Liver (tissue), 9 donors: ENCODE data around the gene USP33. TPM values are rescaled to one million over a fixed set of nuclear protein-coding genes. Genes with fewer than 3 reads are reported as not detected.
A peak's percentile ranks its signal among the peaks of the same experiment; 100 is the strongest.

Experiments
- DNase-seq: peaks from one replicate; pipeline ENCODE4 v3.0.0-alpha.2; 2017; ENCODE audit warnings: low spot score
- H3K27ac ChIP-seq, 2 donors: one replicate each; pipeline ENCODE4 v1.7.0; 2013; ENCODE audit warnings: inconsistent platforms in 2 of 2, low read length in 2 of 2, control low read depth in 1 of 2, low read depth in 1 of 2, mild to moderate bottlenecking in 1 of 2
- H3K27me3 ChIP-seq, 4 donors: one replicate each; pipeline versions ENCODE4 v1.6.1 to v1.7.0; 2013; ENCODE audit warnings: low read length in 3 of 4, inconsistent platforms in 1 of 4, mild to moderate bottlenecking in 1 of 4, moderate library complexity in 1 of 4; ENCODE audit not compliant: control insufficient read depth in 4 of 4, insufficient read depth in 4 of 4
- H3K36me3 ChIP-seq, 4 donors: one replicate each; pipeline versions ENCODE4 v1.6.1 to v1.7.0; 2013; ENCODE audit warnings: low read length in 3 of 4, mild to moderate bottlenecking in 3 of 4, low read depth in 1 of 4, moderate library complexity in 1 of 4; ENCODE audit not compliant: control insufficient read depth in 4 of 4, insufficient read depth in 3 of 4
- H3K4me1 ChIP-seq, 4 donors: one replicate each; pipeline versions ENCODE4 v1.6.1 to v1.7.0; 2013; ENCODE audit warnings: low read length in 3 of 4, mild to moderate bottlenecking in 3 of 4, moderate library complexity in 1 of 4; ENCODE audit not compliant: control insufficient read depth in 4 of 4, insufficient read depth in 4 of 4
- H3K4me3 ChIP-seq, 3 donors: one replicate each; pipeline versions ENCODE4 v1.6.1 to v1.7.0; 2013; ENCODE audit warnings: low read length in 3 of 3, control low read depth in 1 of 3, low read depth in 1 of 3, mild to moderate bottlenecking in 1 of 3
- H3K9ac ChIP-seq, 2 donors: one replicate each; pipeline ENCODE4 v1.7.0; 2013; ENCODE audit warnings: low read length in 2 of 2, mild to moderate bottlenecking in 2 of 2, moderate library complexity in 2 of 2, control low read depth in 1 of 2, low read depth in 1 of 2
- H3K9me3 ChIP-seq, 4 donors: one replicate each; pipeline versions ENCODE4 v1.6.1 to v1.7.0; 2013; ENCODE audit warnings: low read length in 3 of 4; ENCODE audit not compliant: control insufficient read depth in 4 of 4
- ATF3 ChIP-seq: IDR thresholded peaks from 2 replicates; pipeline ENCODE4 v1.6.1; 2016; ENCODE audit warnings: antibody characterized with exemption
- EGR1 ChIP-seq, 2 donors: IDR thresholded peaks; 2 replicates each; pipeline ENCODE4 v1.6.1; 2016 to 2018; ENCODE audit warnings: antibody characterized with exemption in 2 of 2, low read depth in 2 of 2
- FOXA1 ChIP-seq: IDR thresholded peaks from 2 replicates; pipeline ENCODE4 v1.6.1; 2016; ENCODE audit warnings: antibody characterized with exemption
- FOXA2 ChIP-seq: IDR thresholded peaks from 2 replicates; pipeline ENCODE4 v1.6.1; 2016; ENCODE audit warnings: antibody characterized with exemption
- GABPA ChIP-seq, 2 donors: IDR thresholded peaks in 1 of 2; conservative IDR thresholded peaks in 1 of 2; 2 replicates each; pipeline ENCODE4 v1.6.1; 2016; ENCODE audit warnings: antibody characterized with exemption in 2 of 2, mild to moderate bottlenecking in 1 of 2, moderate library complexity in 1 of 2
- HNF4A ChIP-seq, 2 donors: conservative IDR thresholded peaks; 2 replicates each; pipeline ENCODE4 v1.6.1; 2016; ENCODE audit warnings: antibody characterized with exemption in 2 of 2, mild to moderate bottlenecking in 2 of 2
- NR2F2 ChIP-seq: IDR thresholded peaks from 2 replicates; pipeline ENCODE4 v1.6.1; 2016; ENCODE audit warnings: antibody characterized with exemption
- REST ChIP-seq: IDR thresholded peaks from 2 replicates; pipeline ENCODE4 v1.6.1; 2016; ENCODE audit warnings: antibody characterized with exemption, mild to moderate bottlenecking
- RXRA ChIP-seq, 2 donors: IDR thresholded peaks; 2 replicates each; pipeline ENCODE4 v1.6.1; 2017 to 2018; ENCODE audit warnings: antibody characterized with exemption in 2 of 2, mild to moderate bottlenecking in 1 of 2
- SP1 ChIP-seq: IDR thresholded peaks from 2 replicates; pipeline ENCODE4 v1.6.1; 2018; ENCODE audit warnings: antibody characterized with exemption, mild to moderate bottlenecking
- TAF1 ChIP-seq: conservative IDR thresholded peaks from 2 replicates; pipeline ENCODE4 v1.6.1; 2016; ENCODE audit warnings: antibody characterized with exemption, mild to moderate bottlenecking
- YY1 ChIP-seq: IDR thresholded peaks from 2 replicates; pipeline ENCODE4 v1.6.1; 2016; ENCODE audit warnings: antibody characterized with exemption, mild to moderate bottlenecking
- WGBS: extraction: QIAGEN DNeasy Blood & Tissue Kit; methylation state at CpG from one replicate; pipeline ENCODE4 v1.1.7; 2013; 5-methylcytosine and 5-hydroxymethylcytosine counted together
- polyA plus RNA-seq, 2 donors: library from polyadenylated mRNA; stranded (reverse) in 1 of 2; unstranded in 1 of 2; fragments of 200-250 nt in 1 of 2; fragments of >200 nt in 1 of 2; fragmentation: Nextera tagmentation in 1 of 2; extraction: Ambion mirVana in 1 of 2; gene quantifications; one replicate each; pipeline versions ENCODE4 v1.2.1 to v1.2.3, GENCODE V29; 2013 to 2015
- total RNA-seq, 2 donors: library from RNA; depleted of rRNA; stranded (reverse); fragments of >200 nt; gene quantifications; one replicate each; pipeline ENCODE4 v1.2.3, GENCODE V29; 2014
- TF ChIP-seq, protein P1 (sequence below): fragments of 150-350 bp; IDR thresholded peaks from 2 replicates; pipeline ENCODE4 v1.5.1; 2017; ENCODE audit warnings: improper control_type of control experiment, low read depth, low read length; ENCODE audit not compliant: missing input control
- TF ChIP-seq, protein P2 (sequence below): IDR thresholded peaks from 2 replicates; pipeline ENCODE4 v1.6.1; 2016; ENCODE audit warnings: antibody characterized with exemption
- donor health status: healthy.
- donor health status: healthy.
- donor health status: healthy.
- donor health status: healthy.
- donor health status: healthy.

Gene USP33
- total and polyA plus RNA-seq, 4 donors: 9.2 to 50.5 (median 28.3) TPM

DNA sequence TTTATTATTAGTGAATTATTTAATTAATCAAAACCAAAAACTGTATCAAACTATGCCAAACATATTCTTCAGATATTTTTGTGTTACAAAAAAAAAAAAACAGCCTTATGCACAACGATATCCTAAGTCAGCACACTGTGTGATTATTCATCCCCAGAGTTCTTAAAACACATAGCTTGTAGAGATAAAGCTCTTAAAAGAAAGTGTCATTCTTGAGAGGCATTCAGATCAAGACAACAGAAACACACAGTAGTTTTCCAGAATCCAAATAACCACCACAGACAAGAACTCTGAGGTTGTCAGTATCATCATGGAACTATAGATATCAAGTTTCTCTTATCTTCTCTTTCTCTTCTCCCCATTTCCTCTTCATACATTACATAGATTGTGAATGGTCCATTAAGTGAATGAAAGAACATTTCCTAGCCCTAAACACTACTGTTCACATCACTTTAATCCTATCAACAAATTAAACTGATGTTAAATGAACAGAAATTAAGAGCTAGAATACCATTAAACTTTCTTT lies 90.7 kb downstream of the USP33 start:
- 65% methylated on average over 1 of the region's 1 CpG for WGBS
- no peak for DNase-seq

GRCh38 chr1:77664939-77665516 lies 94.6 kb downstream of the USP33 start:
- Histone ChIP-seq H3K4me3 (no peak overlapping the region), H3K9me3 (no peaks in the 10 kb centered on the region), H3K27ac (peak overlapping the region in 1 of 2 donors; percentile 35), H3K9ac (no peak overlapping the region), H3K36me3 (no peaks in the 10 kb centered on the region), H3K27me3 (no peaks in the 10 kb centered on the region), H3K4me1 (peaks cover 5 to 8% (median 6%) of the 10 kb centered on the region in 4 donors)
- TF ChIP-seq TAF1: no peak
- no peak for TF ChIP-seq EGR1 (IDR thresholded peaks at IDR 0.05; ENCODE audit: low read depth in 2 of 2)
- TF ChIP-seq HNF4A (conservative IDR thresholded peaks at IDR 0.05): peak in 1 of 2 donors; percentile 18
- TF ChIP-seq FOXA2: no peak
- TF ChIP-seq GABPA (IDR thresholded peaks at IDR 0.05 in 1 of 2, conservative IDR thresholded peaks at IDR 0.05 in 1 of 2): no peak
- peak; percentile 90 for TF ChIP-seq YY1
- TF ChIP-seq FOXA1: no peak
- WGBS: 52% methylated on average over 3 of the region's 3 CpGs
- no peak for DNase-seq

More for the DNA sequence above, 90.7 kb downstream of the USP33 start:
- Histone ChIP-seq H3K4me3 (no peak overlapping the region), H3K27me3 (no peaks in the 10 kb centered on the region), H3K9ac (no peak overlapping the region), H3K9me3 (no peaks in the 10 kb centered on the region), H3K36me3 (no peaks in the 10 kb centered on the region), H3K27ac (no peak overlapping the region), H3K4me1 (peaks cover 5 to 19% (median 14%) of the 10 kb centered on the region in 4 donors)
- TF ChIP-seq EGR1 (IDR thresholded peaks at IDR 0.05; ENCODE audit: low read depth in 2 of 2): no peak
- no peak for TF ChIP-seq NR2F2
- no peak for TF ChIP-seq ATF3
- TF ChIP-seq, protein P1, sequence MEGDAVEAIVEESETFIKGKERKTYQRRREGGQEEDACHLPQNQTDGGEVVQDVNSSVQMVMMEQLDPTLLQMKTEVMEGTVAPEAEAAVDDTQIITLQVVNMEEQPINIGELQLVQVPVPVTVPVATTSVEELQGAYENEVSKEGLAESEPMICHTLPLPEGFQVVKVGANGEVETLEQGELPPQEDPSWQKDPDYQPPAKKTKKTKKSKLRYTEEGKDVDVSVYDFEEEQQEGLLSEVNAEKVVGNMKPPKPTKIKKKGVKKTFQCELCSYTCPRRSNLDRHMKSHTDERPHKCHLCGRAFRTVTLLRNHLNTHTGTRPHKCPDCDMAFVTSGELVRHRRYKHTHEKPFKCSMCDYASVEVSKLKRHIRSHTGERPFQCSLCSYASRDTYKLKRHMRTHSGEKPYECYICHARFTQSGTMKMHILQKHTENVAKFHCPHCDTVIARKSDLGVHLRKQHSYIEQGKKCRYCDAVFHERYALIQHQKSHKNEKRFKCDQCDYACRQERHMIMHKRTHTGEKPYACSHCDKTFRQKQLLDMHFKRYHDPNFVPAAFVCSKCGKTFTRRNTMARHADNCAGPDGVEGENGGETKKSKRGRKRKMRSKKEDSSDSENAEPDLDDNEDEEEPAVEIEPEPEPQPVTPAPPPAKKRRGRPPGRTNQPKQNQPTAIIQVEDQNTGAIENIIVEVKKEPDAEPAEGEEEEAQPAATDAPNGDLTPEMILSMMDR: no peak
- TF ChIP-seq TAF1: no peak
- no peak for TF ChIP-seq RXRA (IDR thresholded peaks at IDR 0.05)

DNA sequence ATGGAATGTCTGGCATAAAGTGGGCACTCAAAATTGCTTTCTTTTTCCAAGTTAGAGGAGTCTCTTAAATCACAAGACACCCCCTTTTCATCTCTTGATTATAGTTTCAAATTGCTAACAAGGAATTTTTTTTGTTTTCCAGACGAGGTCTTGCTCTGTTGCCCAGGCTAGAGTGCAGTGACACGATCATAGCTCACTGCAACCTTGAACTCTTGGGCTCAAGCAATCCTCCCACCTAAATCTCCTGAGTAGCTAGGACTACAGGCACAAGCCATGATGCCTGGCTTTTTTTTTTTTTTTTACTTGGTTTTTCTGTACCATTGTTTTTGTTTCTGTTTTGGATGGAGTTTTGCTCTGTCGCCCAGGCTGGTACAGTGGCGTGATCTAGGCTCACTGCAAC lies 98.0 kb downstream of the USP33 start:
- H3K36me3 ChIP-seq: no peaks in the 10 kb centered on the region
- no peaks in the 10 kb centered on the region for H3K9me3 ChIP-seq
- TF ChIP-seq, protein P2, sequence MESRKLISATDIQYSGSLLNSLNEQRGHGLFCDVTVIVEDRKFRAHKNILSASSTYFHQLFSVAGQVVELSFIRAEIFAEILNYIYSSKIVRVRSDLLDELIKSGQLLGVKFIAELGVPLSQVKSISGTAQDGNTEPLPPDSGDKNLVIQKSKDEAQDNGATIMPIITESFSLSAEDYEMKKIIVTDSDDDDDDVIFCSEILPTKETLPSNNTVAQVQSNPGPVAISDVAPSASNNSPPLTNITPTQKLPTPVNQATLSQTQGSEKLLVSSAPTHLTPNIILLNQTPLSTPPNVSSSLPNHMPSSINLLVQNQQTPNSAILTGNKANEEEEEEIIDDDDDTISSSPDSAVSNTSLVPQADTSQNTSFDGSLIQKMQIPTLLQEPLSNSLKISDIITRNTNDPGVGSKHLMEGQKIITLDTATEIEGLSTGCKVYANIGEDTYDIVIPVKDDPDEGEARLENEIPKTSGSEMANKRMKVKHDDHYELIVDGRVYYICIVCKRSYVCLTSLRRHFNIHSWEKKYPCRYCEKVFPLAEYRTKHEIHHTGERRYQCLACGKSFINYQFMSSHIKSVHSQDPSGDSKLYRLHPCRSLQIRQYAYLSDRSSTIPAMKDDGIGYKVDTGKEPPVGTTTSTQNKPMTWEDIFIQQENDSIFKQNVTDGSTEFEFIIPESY: no peak
- no peak for TF ChIP-seq SP1
- TF ChIP-seq HNF4A (conservative IDR thresholded peaks at IDR 0.05): peak in 1 of 2 donors; percentile 32
- TF ChIP-seq TAF1: no peak
- TF ChIP-seq REST: no peak
- H3K27me3 ChIP-seq: no peaks in the 10 kb centered on the region
- no peak overlapping the region for H3K9ac ChIP-seq
- DNase-seq: no peak
- 77% methylated on average over 4 of the region's 4 CpGs for WGBS
- H3K4me3 ChIP-seq: no peak overlapping the region
- no peak overlapping the region for H3K27ac ChIP-seq
- peaks cover 2 to 6% (median 4%) of the 10 kb centered on the region in 4 donors for H3K4me1 ChIP-seq
